GM23338 (cell line): ENCODE measurements around the gene HACL1. TPM values are rescaled to one million over a fixed set of nuclear protein-coding genes. Genes with fewer than 3 reads are reported as not detected.

Experiments used
- ATAC-seq: fragments of 200-7000 bp; cut with Tn5 transposase; 3 replicates; pipeline ENCODE4 v1.9.1; 2020
- DNase-seq: peaks from one replicate; pipeline ENCODE4 v3.0.0-alpha.2; 2015; ENCODE audit warnings: low spot score
- H2AFZ ChIP-seq: fragments of 200-600 bp; sonication (generic); 2 replicates; pipeline ENCODE4 v1.8.0; 2016; ENCODE audit warnings: antibody characterized with exemption, mild to moderate bottlenecking, moderate library complexity
- H3F3A ChIP-seq: fragments of 200-600 bp; sonication (generic); replicated peaks from 2 replicates; pipeline ENCODE4 v1.8.0; 2017; ENCODE audit warnings: antibody characterized with exemption, mixed run types, low read depth
- H3K27ac ChIP-seq: fragments of 200-600 bp; sonication (generic); 2 replicates; pipeline ENCODE4 v1.6.1; 2016; ENCODE audit warnings: low read depth
- H3K27me3 ChIP-seq: fragments of 200-600 bp; sonication (generic); 2 replicates; pipeline ENCODE4 v1.8.0; 2016; ENCODE audit warnings: mild to moderate bottlenecking, mixed run types, moderate library complexity; ENCODE audit not compliant: insufficient read depth
- H3K36me3 ChIP-seq: fragments of 200-600 bp; sonication (generic); 2 replicates; pipeline ENCODE4 v1.8.0; 2016; ENCODE audit warnings: mild to moderate bottlenecking; ENCODE audit not compliant: insufficient read depth
- H3K4me1 ChIP-seq: fragments of 200-600 bp; sonication (generic); 2 replicates; pipeline ENCODE4 v1.8.0; 2016; ENCODE audit warnings: mild to moderate bottlenecking, moderate library complexity; ENCODE audit not compliant: insufficient read depth
- H3K4me2 ChIP-seq: fragments of 200-600 bp; sonication (generic); 2 replicates; pipeline ENCODE4 v1.7.1; 2017; ENCODE audit warnings: mixed run types
- H3K4me3 ChIP-seq: fragments of 200-600 bp; sonication (generic); 2 replicates; pipeline ENCODE4 v1.6.1; 2016; ENCODE audit warnings: mixed run types
- H3K79me2 ChIP-seq: fragments of 200-600 bp; sonication (generic); replicated peaks from 2 replicates; pipeline ENCODE4 v1.8.0; 2017; ENCODE audit warnings: mild to moderate bottlenecking; ENCODE audit not compliant: insufficient read depth
- H3K9me2 ChIP-seq: fragments of 200-600 bp; sonication (generic); 2 replicates; pipeline ENCODE4 v1.8.0; 2017; ENCODE audit not compliant: insufficient read depth
- H4K20me1 ChIP-seq: fragments of 200-600 bp; sonication (generic); replicated peaks from 2 replicates; pipeline ENCODE4 v1.8.0; 2017; ENCODE audit warnings: mild to moderate bottlenecking; ENCODE audit not compliant: insufficient read depth
- H3K27ac Mint-ChIP-seq: 2 replicates; pipeline ENCODE4 v1.8.0; 2020; ENCODE audit warnings: inconsistent platforms, mild to moderate bottlenecking, moderate library complexity, mixed read lengths
- H3K27me3 Mint-ChIP-seq: 3 replicates; pipeline ENCODE4 v1.8.0; 2022; ENCODE audit warnings: low read depth, mild to moderate bottlenecking, moderate library complexity, mixed read lengths, inconsistent platforms; ENCODE audit not compliant: insufficient read depth, poor library complexity
- H3K36me3 Mint-ChIP-seq: 3 replicates; pipeline ENCODE4 v1.8.0; 2021; ENCODE audit warnings: low read depth, mild to moderate bottlenecking, inconsistent platforms, moderate library complexity, mixed read lengths
- H3K4me1 Mint-ChIP-seq: 3 replicates; pipeline ENCODE4 v1.8.0; 2020; ENCODE audit warnings: mild to moderate bottlenecking, inconsistent platforms, mixed read lengths
- H3K4me3 Mint-ChIP-seq: 3 replicates; pipeline ENCODE4 v1.8.0; 2021; ENCODE audit warnings: moderate library complexity, mild to moderate bottlenecking, inconsistent platforms, mixed read lengths
- H3K9me3 Mint-ChIP-seq: 3 replicates; pipeline ENCODE4 v1.8.0; 2020; ENCODE audit warnings: moderate library complexity, mild to moderate bottlenecking, inconsistent platforms, mixed read lengths
- CREB1 ChIP-seq: fragments of 250-450 bp; sonication (Bioruptor Pico); IDR thresholded peaks from 2 replicates; pipeline ENCODE4 v1.5.0; 2020; ENCODE audit warnings: low read depth, mild to moderate bottlenecking, moderate library complexity
- CTCF ChIP-seq, 2 experiments: fragments of 200-600 bp in 1 of 2; sonication (generic) in 1 of 2; conservative IDR thresholded peaks; 2 replicates each; pipeline versions ENCODE4 v1.5.1 to v1.6.1; 2016 to 2017; ENCODE audit warnings: antibody characterized with exemption in 2 of 2, low read depth in 2 of 2, mild to moderate bottlenecking in 2 of 2, moderate library complexity in 1 of 2
- ETS1 ChIP-seq: IDR thresholded peaks from 2 replicates; pipeline ENCODE4 v1.6.1; 2016; ENCODE audit warnings: antibody characterized with exemption
- EZH2 ChIP-seq: fragments of 200-600 bp; sonication (generic); IDR thresholded peaks from one replicate; pipeline ENCODE4 v1.8.0; 2017; ENCODE audit warnings: antibody characterized with exemption, mild to moderate bottlenecking, low read depth; ENCODE audit not compliant: unreplicated experiment
- EZH2phosphoT487 ChIP-seq: fragments of 200-600 bp; sonication (generic); IDR thresholded peaks from one replicate; pipeline ENCODE4 v1.8.1; 2018; ENCODE audit warnings: antibody characterized with exemption; ENCODE audit not compliant: unreplicated experiment
- JUNB ChIP-seq: IDR thresholded peaks from one replicate; pipeline ENCODE4 v1.6.1; 2016; ENCODE audit warnings: antibody characterized with exemption; ENCODE audit not compliant: unreplicated experiment
- NANOG ChIP-seq: IDR thresholded peaks from 2 replicates; pipeline ENCODE4 v1.6.1; 2016; ENCODE audit warnings: antibody characterized with exemption, borderline replicate concordance
- POLR2AphosphoS5 ChIP-seq: IDR thresholded peaks from 2 replicates; pipeline ENCODE4 v1.6.1; 2016; ENCODE audit warnings: antibody characterized with exemption, low read depth
- REST ChIP-seq: IDR thresholded peaks from one replicate; pipeline ENCODE4 v1.6.1; 2018; ENCODE audit warnings: antibody characterized with exemption; ENCODE audit not compliant: unreplicated experiment
- STAT1 ChIP-seq: IDR thresholded peaks from one replicate; pipeline ENCODE4 v1.6.1; 2016; ENCODE audit warnings: antibody characterized with exemption; ENCODE audit not compliant: unreplicated experiment
- ZNF114 ChIP-seq: fragments of 250-450 bp; sonication (Bioruptor Pico); IDR thresholded peaks from 2 replicates; pipeline ENCODE4 v1.5.0; 2020; ENCODE audit warnings: mild to moderate bottlenecking, moderate library complexity
- ZNF331 ChIP-seq: fragments of 250-450 bp; sonication (Bioruptor Pico); IDR thresholded peaks from 2 replicates; pipeline ENCODE4 v1.5.0; 2020; ENCODE audit warnings: low read depth, mild to moderate bottlenecking, moderate library complexity
- ZNF462 ChIP-seq: fragments of 250-450 bp; sonication (Bioruptor Pico); IDR thresholded peaks from 2 replicates; pipeline ENCODE4 v1.5.0; 2020; ENCODE audit warnings: mild to moderate bottlenecking, moderate library complexity
- polyA plus RNA-seq: library from polyadenylated mRNA; unstranded; fragments of >200 nt; fragmentation: Nextera tagmentation; extraction: Ambion mirVana; gene quantifications from 2 replicates; pipeline ENCODE4 v1.2.1, GENCODE V29; 2016
- total RNA-seq: library from RNA; depleted of rRNA; stranded (reverse); fragments of >200 nt; shearing (Covaris generic); gene quantifications from 2 replicates; pipeline ENCODE4 v1.2.3, GENCODE V29; 2014

The HACL1 gene
- total and polyA plus RNA-seq, 2 experiments from 2014 or later, result 19.6 to 33.5 TPM

- no peaks in the 10 kb centered on the region for H3K9me2 ChIP-seq
- H3K36me3 Mint-ChIP-seq, result no peaks in the 10 kb centered on the region
- H3K36me3 ChIP-seq, result no peaks in the 10 kb centered on the region
- DNase-seq, result no peak
- no peak overlapping the region for H2AFZ ChIP-seq
- no peaks in the 10 kb centered on the region; the same call in 1 of the 2 replicates for H4K20me1 ChIP-seq
- H3K4me1 Mint-ChIP-seq, result no peaks in the 10 kb centered on the region
- TF ChIP-seq POLR2AphosphoS5 (no peak), JUNB (no peak), CTCF (conservative IDR thresholded peaks at IDR 0.05; ENCODE audit: low read depth in 2 of 2) (no peak), REST (no peak), ZNF114 (CRISPR knock-in tag) (no peak), ZNF331 (CRISPR knock-in tag) (no peak), NANOG (no peak), ZNF462 (CRISPR knock-in tag) (no peak), ETS1 (no peak), EZH2 (no peak), STAT1 (no peak), EZH2phosphoT487 (no peak), CREB1 (CRISPR knock-in tag) (no peak)
- no peaks in the 10 kb centered on the region for H3K9me3 Mint-ChIP-seq
- H3K27ac Mint-ChIP-seq, result no peak overlapping the region
- H3K4me2 ChIP-seq, result no peak overlapping the region
- H3F3A ChIP-seq, result no peaks in the 10 kb centered on the region
- H3K79me2 ChIP-seq, result no peaks in the 10 kb centered on the region
- ATAC-seq, result no peak
- H3K27me3 ChIP-seq, result no peaks in the 10 kb centered on the region
- no peak overlapping the region for H3K4me3 Mint-ChIP-seq
- no peaks in the 10 kb centered on the region for H3K4me1 ChIP-seq
- H3K27ac ChIP-seq, result no peak overlapping the region
- no peak overlapping the region for H3K4me3 ChIP-seq
- no peaks in the 10 kb centered on the region for H3K27me3 Mint-ChIP-seq
Measured at GRCh38 chr3:15535732-15536131, 65.6 kb downstream of the HACL1 start.
